ENCODE data around the gene FASTKD3.

DNA sequence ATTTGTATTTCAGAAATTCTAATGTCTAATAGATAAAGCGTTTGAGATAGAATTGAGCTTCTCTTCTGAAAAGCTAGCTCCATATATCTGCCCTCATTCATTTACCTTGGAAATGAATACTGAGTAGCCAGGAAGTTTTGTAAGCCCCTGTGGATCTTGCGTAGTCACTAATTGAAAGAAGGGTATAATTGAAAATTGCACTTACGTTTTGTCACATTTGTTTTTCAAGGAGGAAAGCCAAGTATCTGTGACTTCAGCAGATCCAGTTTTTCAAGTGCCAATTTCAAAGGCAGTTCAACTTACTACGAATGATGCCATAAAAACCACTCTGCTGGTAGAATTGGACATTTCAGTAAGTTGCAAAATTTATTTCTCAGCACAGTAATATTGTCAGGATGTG is 14.1 kb upstream of the FASTKD3 start:
- TF ChIP-seq, protein P1, sequence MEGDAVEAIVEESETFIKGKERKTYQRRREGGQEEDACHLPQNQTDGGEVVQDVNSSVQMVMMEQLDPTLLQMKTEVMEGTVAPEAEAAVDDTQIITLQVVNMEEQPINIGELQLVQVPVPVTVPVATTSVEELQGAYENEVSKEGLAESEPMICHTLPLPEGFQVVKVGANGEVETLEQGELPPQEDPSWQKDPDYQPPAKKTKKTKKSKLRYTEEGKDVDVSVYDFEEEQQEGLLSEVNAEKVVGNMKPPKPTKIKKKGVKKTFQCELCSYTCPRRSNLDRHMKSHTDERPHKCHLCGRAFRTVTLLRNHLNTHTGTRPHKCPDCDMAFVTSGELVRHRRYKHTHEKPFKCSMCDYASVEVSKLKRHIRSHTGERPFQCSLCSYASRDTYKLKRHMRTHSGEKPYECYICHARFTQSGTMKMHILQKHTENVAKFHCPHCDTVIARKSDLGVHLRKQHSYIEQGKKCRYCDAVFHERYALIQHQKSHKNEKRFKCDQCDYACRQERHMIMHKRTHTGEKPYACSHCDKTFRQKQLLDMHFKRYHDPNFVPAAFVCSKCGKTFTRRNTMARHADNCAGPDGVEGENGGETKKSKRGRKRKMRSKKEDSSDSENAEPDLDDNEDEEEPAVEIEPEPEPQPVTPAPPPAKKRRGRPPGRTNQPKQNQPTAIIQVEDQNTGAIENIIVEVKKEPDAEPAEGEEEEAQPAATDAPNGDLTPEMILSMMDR (IDR thresholded peaks at IDR 0.05; ENCODE audit: extremely low read depth in 1 of 2, insufficient read depth in 1 of 2, low read depth in 1 of 2, low read length in 2 of 2), result no peak
- no peak for TF ChIP-seq POLR2A (IDR thresholded peaks at IDR 0.05; ENCODE audit: low read depth, low read length)
- TF ChIP-seq EZH2 (IDR thresholded peaks at IDR 0.05; ENCODE audit: borderline replicate concordance, low read depth, low read length, severe bottlenecking), result no peak
- TF ChIP-seq POLR2AphosphoS5 (IDR thresholded peaks at IDR 0.05; ENCODE audit: insufficient read depth, low read depth, low read length), result no peak
- TF ChIP-seq, protein P2, sequence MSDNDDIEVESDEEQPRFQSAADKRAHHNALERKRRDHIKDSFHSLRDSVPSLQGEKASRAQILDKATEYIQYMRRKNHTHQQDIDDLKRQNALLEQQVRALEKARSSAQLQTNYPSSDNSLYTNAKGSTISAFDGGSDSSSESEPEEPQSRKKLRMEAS (IDR thresholded peaks at IDR 0.05; ENCODE audit: insufficient read depth, insufficient read length), result no peak
- no peak for TF ChIP-seq JUN (IDR thresholded peaks at IDR 0.05; ENCODE audit: borderline replicate concordance, insufficient read depth, insufficient read length, low read depth)
- TF ChIP-seq FOS (IDR thresholded peaks at IDR 0.05; ENCODE audit: borderline replicate concordance, insufficient read depth, low read length), result no peak
